ENCODE data around the gene LRRC43.

- TF ChIP-seq CTCF (IDR thresholded peaks at IDR 0.05) = no peak
- TF ChIP-seq POLR2AphosphoS5 (IDR thresholded peaks at IDR 0.05) = no peak
- no peak for TF ChIP-seq POLR2A (IDR thresholded peaks at IDR 0.05)
- no peak for TF ChIP-seq EP300 (IDR thresholded peaks at IDR 0.05; ENCODE audit: low read depth)
Measured at GRCh38 chr12:122250536-122250935, 67.6 kb downstream of the LRRC43 start.
